DND-41 (cell line): Measurements from ENCODE around the gene ZNF326.

Experiments used
- ATAC-seq: fragments of 200-7000 bp; cut with Tn5 transposase; 3 replicates; pipeline ENCODE4 v1.9.1; 2021; ENCODE audit warnings: low read depth; ENCODE audit not compliant: insufficient read depth
- DNase-seq: peaks from one replicate; pipeline ENCODE4 v3.0.0-alpha.2; 2020
- H2AFZ ChIP-seq: 2 replicates; pipeline ENCODE4 v1.6.0; 2012; ENCODE audit warnings: low read depth, low read length
- H3K27ac ChIP-seq: 2 replicates; pipeline ENCODE4 v1.5.1; 2012; ENCODE audit warnings: low read length, inconsistent platforms
- H3K27me3 ChIP-seq: fragments of 200-600 bp; sonication (generic); 2 replicates; pipeline ENCODE4 v1.6.0; 2012; ENCODE audit warnings: low read length, mild to moderate bottlenecking, inconsistent platforms; ENCODE audit not compliant: insufficient read depth, poor library complexity
- H3K36me3 ChIP-seq: 2 replicates; pipeline ENCODE4 v1.5.1; 2012; ENCODE audit warnings: low read length, inconsistent platforms; ENCODE audit not compliant: insufficient read depth
- H3K4me1 ChIP-seq: 2 replicates; pipeline ENCODE4 v1.5.1; 2012; ENCODE audit warnings: mild to moderate bottlenecking, low read length; ENCODE audit not compliant: insufficient read depth
- H3K4me2 ChIP-seq: 2 replicates; pipeline ENCODE4 v1.6.0; 2012; ENCODE audit warnings: mild to moderate bottlenecking, moderate library complexity, low read length, inconsistent platforms; ENCODE audit not compliant: insufficient read depth
- H3K4me3 ChIP-seq, 2 experiments: fragments of 200-600 bp in 1 of 2; shearing (Covaris generic) in 1 of 2; 2 replicates each; pipeline ENCODE4 v1.5.1; 2012 to 2016; ENCODE audit warnings: inconsistent platforms in 2 of 2, low read length in 2 of 2, mild to moderate bottlenecking in 2 of 2, low read depth in 1 of 2, moderate library complexity in 1 of 2
- H3K79me2 ChIP-seq: 2 replicates; pipeline ENCODE4 v1.6.0; 2012; ENCODE audit warnings: low read length, inconsistent platforms; ENCODE audit not compliant: insufficient read depth
- H3K9ac ChIP-seq: 2 replicates; pipeline ENCODE4 v1.6.0; 2012; ENCODE audit warnings: low read depth, mild to moderate bottlenecking, inconsistent platforms, low read length, moderate library complexity
- H3K9me3 ChIP-seq: 2 replicates; pipeline ENCODE4 v1.5.1; 2012; ENCODE audit warnings: low read length, moderate library complexity, mild to moderate bottlenecking, inconsistent platforms; ENCODE audit not compliant: insufficient read depth, severe bottlenecking
- H4K20me1 ChIP-seq: 2 replicates; pipeline ENCODE4 v1.6.0; 2012; ENCODE audit warnings: low read length; ENCODE audit not compliant: insufficient read depth
- CTCF ChIP-seq: IDR thresholded peaks from 2 replicates; pipeline ENCODE4 v1.5.1; 2012; ENCODE audit warnings: borderline replicate concordance, low read length, moderate library complexity, mild to moderate bottlenecking; ENCODE audit not compliant: poor library complexity, severe bottlenecking; ENCODE audit errors: extremely low read depth
- EZH2 ChIP-seq: IDR thresholded peaks from 3 replicates; pipeline ENCODE4 v1.6.1; 2012; ENCODE audit warnings: borderline replicate concordance, low read depth, mild to moderate bottlenecking, moderate library complexity, low read length, inconsistent platforms; ENCODE audit not compliant: severe bottlenecking

ZNF326 gene

DNA sequence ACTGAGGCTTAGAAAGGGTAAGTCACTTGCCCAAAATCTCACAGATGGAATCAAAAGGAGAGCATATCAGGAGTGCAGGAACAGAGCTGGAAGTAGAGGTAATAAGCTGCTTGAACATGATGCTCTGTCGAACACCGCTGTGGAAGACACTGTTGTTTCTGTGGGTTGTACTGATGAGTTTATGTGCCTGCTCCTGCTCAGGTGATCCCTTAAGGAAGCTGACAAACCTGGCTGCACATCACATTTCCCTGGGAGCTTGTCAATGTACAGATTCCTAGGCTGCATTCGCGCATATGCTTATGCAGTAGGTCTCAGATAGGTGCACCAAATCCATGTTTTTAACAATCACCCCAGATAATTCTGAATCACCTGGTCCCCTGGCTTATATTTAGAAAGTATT lies 79.7 kb downstream of the ZNF326 start:
- no peak overlapping the region for H3K4me2 ChIP-seq
- no peaks in the 10 kb centered on the region for H3K36me3 ChIP-seq
- H3K27me3 ChIP-seq: no peaks in the 10 kb centered on the region
- TF ChIP-seq EZH2 (no peak), CTCF (no peak)
- H3K4me3 ChIP-seq: no peak overlapping the region
- no peaks in the 10 kb centered on the region for H4K20me1 ChIP-seq
- H3K4me1 ChIP-seq: no peaks in the 10 kb centered on the region
- H3K79me2 ChIP-seq: no peaks in the 10 kb centered on the region
- DNase-seq (no peak), ATAC-seq (no peak)
- H2AFZ ChIP-seq: no peak overlapping the region
- H3K9me3 ChIP-seq: no peaks in the 10 kb centered on the region
- H3K27ac ChIP-seq: no peak overlapping the region
- H3K9ac ChIP-seq: no peak overlapping the region

DNA sequence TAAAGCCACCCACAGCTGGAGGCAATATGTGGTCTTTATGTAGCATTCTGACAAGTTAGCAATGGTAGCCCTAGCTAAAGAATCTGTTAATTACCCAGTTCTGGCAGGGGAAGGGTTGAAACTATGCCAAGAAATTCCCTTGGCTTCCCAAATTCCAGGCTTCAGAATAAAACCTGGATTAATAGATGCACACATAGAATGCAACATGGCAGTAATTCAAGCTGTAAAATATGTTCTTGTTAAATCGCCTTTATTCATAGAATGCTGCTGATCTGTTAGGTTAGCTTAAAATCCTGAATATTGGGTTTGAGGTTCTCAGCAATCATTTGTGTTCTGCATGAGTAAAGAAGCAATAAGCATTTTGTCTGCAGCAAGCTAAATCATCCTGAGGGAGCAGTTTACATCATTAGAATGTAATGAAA lies 80.1 kb downstream of the ZNF326 start:
- Histone ChIP-seq H3K27ac (no peak overlapping the region), H3K4me2 (no peak overlapping the region), H3K9ac (no peak overlapping the region), H2AFZ (no peak overlapping the region), H3K79me2 (no peaks in the 10 kb centered on the region), H3K36me3 (no peaks in the 10 kb centered on the region), H3K4me1 (no peaks in the 10 kb centered on the region), H3K27me3 (no peaks in the 10 kb centered on the region), H4K20me1 (no peaks in the 10 kb centered on the region), H3K9me3 (no peaks in the 10 kb centered on the region), H3K4me3 (no peak overlapping the region)
- TF ChIP-seq EZH2 (no peak), CTCF (no peak)
- no peak for ATAC-seq
- no peak for DNase-seq

GRCh38 chr1:90083995-90084394 lies 89.1 kb downstream of the ZNF326 start:
- Histone ChIP-seq H4K20me1 (no peaks in the 10 kb centered on the region), H3K4me3 (no peak overlapping the region), H3K4me2 (no peak overlapping the region), H3K79me2 (no peaks in the 10 kb centered on the region), H2AFZ (no peak overlapping the region), H3K9me3 (no peaks in the 10 kb centered on the region), H3K4me1 (no peaks in the 10 kb centered on the region), H3K27me3 (no peaks in the 10 kb centered on the region), H3K9ac (no peak overlapping the region), H3K27ac (no peak overlapping the region), H3K36me3 (no peaks in the 10 kb centered on the region)
- no peak for DNase-seq
- ATAC-seq: no peak
- TF ChIP-seq EZH2 (no peak), CTCF (no peak)
